Right atrium auricular region (tissue), 2 donors: ENCODE data around the gene CCDC77. TPM values are rescaled to one million over a fixed set of nuclear protein-coding genes. Genes with fewer than 3 reads are reported as not detected.
"Not testable (repeated sequence)": the region's sequence is repeated elsewhere in the genome, so short reads cannot be mapped to it uniquely, and the experiment has no call there.

Experiments
- DNase-seq: peaks from one replicate; pipeline ENCODE4 v3.0.0-alpha.2; 2019; ENCODE audit warnings: low spot score
- H3K27ac ChIP-seq, 2 donors: fragments of 200-600 bp; sonication (generic); 1 replicate in 1 of 2; 2 replicates in 1 of 2; pipeline ENCODE4 v1.5.1; 2016 to 2019
- H3K27me3 ChIP-seq, 2 donors: fragments of 200-600 bp; sonication (generic); one replicate each; pipeline versions ENCODE4 v1.5.1 to v1.6.0; 2017 to 2019
- H3K36me3 ChIP-seq: fragments of 200-600 bp; sonication (generic); one replicate; pipeline ENCODE4 v1.5.1; 2016
- H3K4me1 ChIP-seq, 2 donors: fragments of 200-600 bp; sonication (generic); one replicate each; pipeline versions ENCODE4 v1.5.1 to v1.6.0; 2017 to 2019
- H3K4me3 ChIP-seq, 2 donors: fragments of 200-600 bp; sonication (generic); 1 replicate in 1 of 2; 2 replicates in 1 of 2; pipeline ENCODE4 v1.5.1; 2017 to 2019; ENCODE audit warnings: mild to moderate bottlenecking in 1 of 2, moderate library complexity in 1 of 2
- H3K9me3 ChIP-seq, 2 donors: fragments of 200-600 bp; sonication (generic); one replicate each; pipeline ENCODE4 v1.5.1; 2019
- total RNA-seq, 2 donors: library from RNA; depleted of rRNA; stranded (reverse); fragments of >200 nt; gene quantifications; one replicate each; pipeline ENCODE4 v1.1.0, GENCODE V29; 2016
- TF ChIP-seq, protein P1 (sequence below), 2 donors: fragments of 200-600 bp; sonication (generic); IDR thresholded peaks; one replicate each; pipeline ENCODE4 v1.5.1; 2019; ENCODE audit warnings: antibody characterized with exemption in 2 of 2

The CCDC77 gene
- total RNA-seq = 1 to 10 TPM; 2.6 to 3.2 TPM

GRCh38 chr12:401235-402028, at the start of gene CCDC77:
Gene CCDC77, plus strand, starts transcription at chr12:401644. Its CDS starts 7,740 bp downstream, at chr12:409384.
- Histone ChIP-seq H3K4me3 (peak within 1 kb of the TSS; percentile 54 to 66), H3K4me1 (peaks cover 0 to 8% of the 10 kb centered on the region in 2 donors), H3K36me3 (no peaks in the 10 kb centered on the region), H3K27me3 (no peaks in the 10 kb centered on the region), H3K9me3 (no peaks in the 10 kb centered on the region), H3K27ac (peak within 1 kb of the TSS; percentile 49 to 73)
- DNase-seq = peak; percentile 95
- TF ChIP-seq, protein P1, sequence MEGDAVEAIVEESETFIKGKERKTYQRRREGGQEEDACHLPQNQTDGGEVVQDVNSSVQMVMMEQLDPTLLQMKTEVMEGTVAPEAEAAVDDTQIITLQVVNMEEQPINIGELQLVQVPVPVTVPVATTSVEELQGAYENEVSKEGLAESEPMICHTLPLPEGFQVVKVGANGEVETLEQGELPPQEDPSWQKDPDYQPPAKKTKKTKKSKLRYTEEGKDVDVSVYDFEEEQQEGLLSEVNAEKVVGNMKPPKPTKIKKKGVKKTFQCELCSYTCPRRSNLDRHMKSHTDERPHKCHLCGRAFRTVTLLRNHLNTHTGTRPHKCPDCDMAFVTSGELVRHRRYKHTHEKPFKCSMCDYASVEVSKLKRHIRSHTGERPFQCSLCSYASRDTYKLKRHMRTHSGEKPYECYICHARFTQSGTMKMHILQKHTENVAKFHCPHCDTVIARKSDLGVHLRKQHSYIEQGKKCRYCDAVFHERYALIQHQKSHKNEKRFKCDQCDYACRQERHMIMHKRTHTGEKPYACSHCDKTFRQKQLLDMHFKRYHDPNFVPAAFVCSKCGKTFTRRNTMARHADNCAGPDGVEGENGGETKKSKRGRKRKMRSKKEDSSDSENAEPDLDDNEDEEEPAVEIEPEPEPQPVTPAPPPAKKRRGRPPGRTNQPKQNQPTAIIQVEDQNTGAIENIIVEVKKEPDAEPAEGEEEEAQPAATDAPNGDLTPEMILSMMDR (IDR thresholded peaks at IDR 0.05) = peak in 1 of 2 donors; percentile 52

- peaks cover 69% of the 10 kb centered on the region for H3K36me3 ChIP-seq
These were observed 45.0 kb upstream of the CCDC77 start for GRCh38 chr12:356276-356988.

DNA sequence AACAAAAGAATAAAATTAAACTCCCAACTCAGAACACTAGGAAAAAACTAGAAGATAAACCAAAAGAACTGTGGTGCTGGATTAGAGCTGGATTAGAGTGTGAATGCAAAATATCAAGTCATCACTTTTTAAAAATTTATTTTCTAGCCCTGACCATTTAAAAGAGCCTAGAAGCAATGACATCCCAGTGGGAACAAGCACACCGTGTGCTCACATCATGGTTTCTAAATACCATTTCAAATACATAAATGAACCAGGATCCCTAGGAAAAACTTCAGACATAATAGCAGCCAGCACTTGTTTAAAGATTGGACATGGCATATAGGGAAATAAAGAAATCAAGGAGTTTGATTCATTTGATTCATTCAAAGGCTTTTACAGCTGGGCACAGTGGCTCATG, 42.4 kb upstream of the CCDC77 start:
- Histone ChIP-seq H3K4me1 (no peaks in the 10 kb centered on the region), H3K27me3 (no peaks in the 10 kb centered on the region), H3K27ac (no peak overlapping the region), H3K4me3 (no peak overlapping the region), H3K9me3 (peaks cover 0 to 9% of the 10 kb centered on the region in 2 donors), H3K36me3 (peaks cover 65% of the 10 kb centered on the region)
- TF ChIP-seq, protein P1 (IDR thresholded peaks at IDR 0.05) = no peak
- DNase-seq = no peak

More at GRCh38 chr12:356276-356988, 45.0 kb upstream of the CCDC77 start:
- TF ChIP-seq, protein P1 (IDR thresholded peaks at IDR 0.05) = no peak
- Histone ChIP-seq H3K9me3 (peaks cover 0 to 9% of the 10 kb centered on the region in 2 donors), H3K4me1 (no peaks in the 10 kb centered on the region), H3K27ac (no peak overlapping the region), H3K27me3 (no peaks in the 10 kb centered on the region), H3K4me3 (no peak overlapping the region)
- DNase-seq = no peak

- no peaks in the 10 kb centered on the region for H3K4me1 ChIP-seq
- no peaks in the 10 kb centered on the region for H3K27me3 ChIP-seq
- TF ChIP-seq, protein P1 (IDR thresholded peaks at IDR 0.05) = no peak
- no peak overlapping the region for H3K4me3 ChIP-seq
- H3K27ac ChIP-seq = no peak overlapping the region
- DNase-seq = no peak
- H3K9me3 ChIP-seq = peaks cover 0 to 12% of the 10 kb centered on the region in 2 donors
- peaks cover 42% of the 10 kb centered on the region for H3K36me3 ChIP-seq
These were observed 34.6 kb upstream of the CCDC77 start for GRCh38 chr12:366820-367219.

- H3K4me3 ChIP-seq = no peak overlapping the region
- H3K4me1 ChIP-seq = no peaks in the 10 kb centered on the region
- peaks cover 31% of the 10 kb centered on the region for H3K36me3 ChIP-seq
- no peak for DNase-seq
- TF ChIP-seq, protein P1 (IDR thresholded peaks at IDR 0.05) = no peak
- no peak overlapping the region for H3K27ac ChIP-seq
- H3K27me3 ChIP-seq = no peaks in the 10 kb centered on the region
- peaks cover 0 to 12% of the 10 kb centered on the region in 2 donors for H3K9me3 ChIP-seq
These were observed 33.5 kb upstream of the CCDC77 start for GRCh38 chr12:367972-368371.

DNA sequence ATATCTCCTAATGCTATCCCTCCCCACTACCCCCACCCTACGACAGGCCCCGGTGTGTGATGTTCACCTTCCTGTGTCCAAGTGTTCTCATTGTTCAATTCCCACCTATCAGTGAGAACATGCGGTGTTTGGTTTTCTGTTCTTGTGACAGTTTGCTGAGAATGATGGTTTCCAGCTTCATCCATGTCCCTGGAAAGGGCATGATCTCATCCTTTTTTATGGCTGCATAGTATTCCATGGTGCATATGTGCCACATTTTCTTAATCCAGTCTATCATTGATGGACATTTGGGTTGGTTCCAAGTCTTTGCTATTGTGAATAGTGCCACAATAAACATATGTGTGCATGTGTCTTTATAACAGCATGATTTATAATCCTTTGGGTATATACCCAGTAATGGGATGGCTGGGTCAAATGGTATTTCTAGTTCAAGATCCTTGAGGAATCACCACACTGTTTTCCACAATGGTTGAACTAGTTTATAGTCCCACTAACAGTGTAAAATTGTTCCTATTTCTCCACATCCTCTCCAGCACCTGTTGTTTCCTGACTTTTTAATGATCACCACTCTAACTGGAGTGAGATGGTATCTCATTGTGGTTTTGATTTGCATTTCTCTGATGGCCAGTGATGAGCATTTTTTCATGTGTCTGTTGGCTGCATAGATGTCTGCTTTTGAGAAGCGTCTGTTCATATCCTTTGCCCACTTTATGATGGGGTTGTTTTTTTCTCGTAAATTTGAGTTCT, 30.5 kb upstream of the CCDC77 start:
- DNase-seq, H3K27ac ChIP-seq, H3K4me1 ChIP-seq, H3K4me3 ChIP-seq, H3K27me3 ChIP-seq, H3K9me3 ChIP-seq: not testable (repeated sequence)
- peaks cover 24% of the 10 kb centered on the region for H3K36me3 ChIP-seq
